ENCODE results near the gene KYAT1. TPM values are rescaled to one million over a fixed set of nuclear protein-coding genes. Genes with fewer than 3 reads are reported as not detected.

The KYAT1 gene
- total and polyA plus RNA-seq, 2 donors from 2014 or later, result 5.1 to 17.0 TPM

GRCh38 chr9:128898382-128898781 is 16.6 kb upstream of the KYAT1 start:
- DNase-seq, result no peak
- Histone ChIP-seq H3K27ac (ENCODE audit: low read depth in 2 of 2, low read length in 2 of 2) (no peak overlapping the region), H3K9me3 (ENCODE audit: control insufficient read depth in 2 of 3, insufficient read depth in 1 of 3, low read length in 3 of 3) (no peaks in the 10 kb centered on the region), H3K9ac (ENCODE audit: low read length in 3 of 3) (no peak overlapping the region), H3K4me3 (ENCODE audit: low read length in 3 of 3) (no peak overlapping the region), H3K4me1 (ENCODE audit: control insufficient read depth in 2 of 3, insufficient read depth in 2 of 3, low read depth in 1 of 3, low read length in 3 of 3) (peaks cover 0 to 3% (median 0%) of the 10 kb centered on the region in 3 donors), H3K36me3 (ENCODE audit: control insufficient read depth in 2 of 3, insufficient read depth in 3 of 3, low read length in 3 of 3) (peaks cover 0 to 5% (median 0%) of the 10 kb centered on the region in 3 donors), H3K27me3 (ENCODE audit: control insufficient read depth, insufficient read depth, low read length) (no peaks in the 10 kb centered on the region)
- no peak for TF ChIP-seq CTCF (IDR thresholded peaks at IDR 0.05; ENCODE audit: borderline replicate concordance, extremely low read depth, insufficient read depth)
- intact Hi-C loops (cut with DNase I), result no loop called here
- FAIRE-seq, result no peak

GRCh38 chr9:128895556-128895955 is 13.8 kb upstream of the KYAT1 start:
- H3K4me3 ChIP-seq (ENCODE audit: low read length in 3 of 3), result no peak overlapping the region
- peaks cover 0 to 13% (median 3%) of the 10 kb centered on the region in 3 donors for H3K4me1 ChIP-seq (ENCODE audit: control insufficient read depth in 2 of 3, insufficient read depth in 2 of 3, low read depth in 1 of 3, low read length in 3 of 3)
- no peak for FAIRE-seq
- TF ChIP-seq CTCF (IDR thresholded peaks at IDR 0.05; ENCODE audit: borderline replicate concordance, extremely low read depth, insufficient read depth), result no peak
- no peaks in the 10 kb centered on the region for H3K27me3 ChIP-seq (ENCODE audit: control insufficient read depth, insufficient read depth, low read length)
- intact Hi-C loops (cut with DNase I), result no loop called here
- H3K9ac ChIP-seq (ENCODE audit: low read length in 3 of 3), result no peak overlapping the region
- peak in 2 of 5 donors; percentile 27 to 28 for DNase-seq
- H3K36me3 ChIP-seq (ENCODE audit: control insufficient read depth in 2 of 3, insufficient read depth in 3 of 3, low read length in 3 of 3), result peaks cover 0 to 5% (median 0%) of the 10 kb centered on the region in 3 donors
- H3K27ac ChIP-seq (ENCODE audit: low read depth in 2 of 2, low read length in 2 of 2), result no peak overlapping the region
- no peaks in the 10 kb centered on the region for H3K9me3 ChIP-seq (ENCODE audit: control insufficient read depth in 2 of 3, insufficient read depth in 1 of 3, low read length in 3 of 3)

- Histone ChIP-seq H3K9ac (ENCODE audit: low read length in 3 of 3) (no peak overlapping the region), H3K27me3 (ENCODE audit: control insufficient read depth, insufficient read depth, low read length) (no peaks in the 10 kb centered on the region), H3K9me3 (ENCODE audit: control insufficient read depth in 2 of 3, insufficient read depth in 1 of 3, low read length in 3 of 3) (no peaks in the 10 kb centered on the region), H3K27ac (ENCODE audit: low read depth in 2 of 2, low read length in 2 of 2) (no peak overlapping the region), H3K36me3 (ENCODE audit: control insufficient read depth in 2 of 3, insufficient read depth in 3 of 3, low read length in 3 of 3) (peaks cover 0 to 5% (median 0%) of the 10 kb centered on the region in 3 donors), H3K4me3 (ENCODE audit: low read length in 3 of 3) (no peak overlapping the region), H3K4me1 (ENCODE audit: control insufficient read depth in 2 of 3, insufficient read depth in 2 of 3, low read depth in 1 of 3, low read length in 3 of 3) (peaks cover 0 to 13% (median 3%) of the 10 kb centered on the region in 3 donors)
- intact Hi-C loops (cut with DNase I), result no loop called here
- TF ChIP-seq CTCF (IDR thresholded peaks at IDR 0.05; ENCODE audit: borderline replicate concordance, extremely low read depth, insufficient read depth), result no peak
- DNase-seq, result no peak
- no peak for FAIRE-seq
These were observed 13.0 kb upstream of the KYAT1 start for GRCh38 chr9:128894764-128895163.

GRCh38 chr9:128893354-128893753 is 11.6 kb upstream of the KYAT1 start:
- intact Hi-C loops (cut with DNase I), result no loop called here
- no peak overlapping the region for H3K4me3 ChIP-seq (ENCODE audit: low read length in 3 of 3)
- FAIRE-seq, result no peak

More at GRCh38 chr9:128893354-128893753, 11.6 kb upstream of the KYAT1 start:
- peaks cover 0 to 5% (median 3%) of the 10 kb centered on the region in 3 donors for H3K36me3 ChIP-seq (ENCODE audit: control insufficient read depth in 2 of 3, insufficient read depth in 3 of 3, low read length in 3 of 3)
- no peak overlapping the region for H3K27ac ChIP-seq (ENCODE audit: low read depth in 2 of 2, low read length in 2 of 2)
- H3K4me1 ChIP-seq (ENCODE audit: control insufficient read depth in 2 of 3, insufficient read depth in 2 of 3, low read depth in 1 of 3, low read length in 3 of 3), result peaks cover 0 to 16% (median 3%) of the 10 kb centered on the region in 3 donors
- H3K27me3 ChIP-seq (ENCODE audit: control insufficient read depth, insufficient read depth, low read length), result no peaks in the 10 kb centered on the region
- no peak for TF ChIP-seq CTCF (IDR thresholded peaks at IDR 0.05; ENCODE audit: borderline replicate concordance, extremely low read depth, insufficient read depth)
- no peak for DNase-seq
- no peak overlapping the region for H3K9ac ChIP-seq (ENCODE audit: low read length in 3 of 3)
- no peaks in the 10 kb centered on the region for H3K9me3 ChIP-seq (ENCODE audit: control insufficient read depth in 2 of 3, insufficient read depth in 1 of 3, low read length in 3 of 3)
